ENCODE data around the gene MYO7B.

Gene MYO7B

DNA sequence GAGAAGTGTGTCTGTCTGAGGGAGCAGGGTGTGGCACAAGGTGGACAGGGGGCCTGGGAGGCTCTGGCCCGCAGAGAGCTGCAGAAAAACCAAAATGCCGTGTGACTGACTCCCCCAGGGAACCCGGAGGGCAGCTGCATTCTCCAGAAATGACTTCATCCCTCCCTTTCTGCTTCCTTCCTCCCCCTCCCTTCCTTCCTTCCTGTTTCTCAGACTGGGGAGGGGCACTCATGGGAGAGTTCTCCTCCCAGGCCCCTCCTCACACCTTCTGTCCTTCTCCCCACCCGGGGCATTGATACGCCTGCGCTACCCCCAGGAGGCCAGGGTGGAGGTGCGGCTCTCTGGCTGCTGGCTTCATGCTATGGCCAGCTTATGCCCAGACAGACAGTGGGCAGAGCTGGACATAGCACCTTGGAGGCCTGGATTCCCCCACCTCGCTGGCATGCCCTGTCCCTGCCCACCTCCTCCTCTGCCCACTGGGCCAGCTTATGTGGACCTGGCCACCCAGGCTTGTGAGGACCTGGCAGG, 102.3 kb downstream of the MYO7B start:
- H3K79me2 ChIP-seq (ENCODE audit: insufficient read depth, low read length), result peaks cover 60% of the 10 kb centered on the region
- DNase-seq (peak; percentile 75), ATAC-seq (ENCODE audit: insufficient read depth, low read depth) (peak; percentile 2)
- peak overlapping the region; percentile 85 for H3K4me2 ChIP-seq (ENCODE audit: insufficient read depth, low read length)
- no peaks in the 10 kb centered on the region for H3K9me3 ChIP-seq (ENCODE audit: insufficient read depth, low read length, severe bottlenecking)
- no peaks in the 10 kb centered on the region for H3K27me3 ChIP-seq (ENCODE audit: insufficient read depth, low read length, poor library complexity)
- H3K4me1 ChIP-seq (ENCODE audit: insufficient read depth, low read length), result peaks cover 100% of the 10 kb centered on the region
- H2AFZ ChIP-seq (ENCODE audit: low read depth, low read length), result no peak overlapping the region
- H3K27ac ChIP-seq (ENCODE audit: low read length), result peak overlapping the region; percentile 97
- H3K36me3 ChIP-seq (ENCODE audit: insufficient read depth, low read length), result peaks cover 72% of the 10 kb centered on the region
- H3K4me3 ChIP-seq (ENCODE audit: low read depth in 1 of 2, low read length in 2 of 2), result peak overlapping the region in 1 of 2 experiments; percentile 61; a peak in 1 of 4 replicates
- TF ChIP-seq CTCF (IDR thresholded peaks at IDR 0.05; ENCODE audit: borderline replicate concordance, extremely low read depth, low read length, poor library complexity, severe bottlenecking), result peak; percentile 54
- TF ChIP-seq EZH2 (IDR thresholded peaks at IDR 0.05; ENCODE audit: borderline replicate concordance, low read depth, low read length, severe bottlenecking), result no peak
- peak overlapping the region; percentile 86 for H3K9ac ChIP-seq (ENCODE audit: low read depth, low read length)
- no peaks in the 10 kb centered on the region for H4K20me1 ChIP-seq (ENCODE audit: insufficient read depth, low read length)

DNA sequence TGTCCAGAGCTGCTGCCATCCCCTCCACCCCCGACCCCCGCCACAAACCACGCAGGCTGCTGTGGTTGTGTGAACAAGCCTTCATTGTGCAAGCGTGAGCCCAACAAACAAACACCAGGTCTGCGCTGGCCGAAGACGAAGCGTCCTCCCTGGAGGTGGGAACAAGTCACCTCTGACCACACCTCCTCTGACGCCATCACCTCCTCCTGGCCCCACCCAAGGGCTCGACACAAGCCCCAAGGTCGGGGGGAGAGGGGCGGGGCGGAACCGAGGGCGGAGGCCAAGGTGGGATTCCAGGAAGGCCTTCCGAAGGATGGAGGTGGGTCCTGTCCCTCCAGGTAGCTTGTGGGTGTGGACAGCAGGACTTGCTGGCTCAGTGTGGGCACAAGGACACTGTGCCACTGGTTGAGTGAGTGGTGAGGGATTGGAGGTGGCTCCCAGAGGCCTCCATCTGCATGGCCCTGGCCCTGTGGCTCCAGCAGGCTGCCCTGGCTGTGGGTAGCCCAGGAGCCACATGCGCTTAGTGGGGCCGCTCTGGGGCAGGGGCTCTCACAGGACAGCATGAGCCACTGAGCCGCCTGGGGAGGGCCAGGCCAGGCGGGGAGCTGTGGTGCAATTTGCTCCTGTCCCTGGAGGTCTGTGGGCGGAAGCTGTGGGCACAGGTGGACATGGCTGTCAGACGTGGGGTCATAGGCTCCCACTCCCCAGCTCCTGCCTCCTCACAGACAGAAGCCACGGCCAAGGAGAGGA, 103.1 kb downstream of the MYO7B start:
- H3K4me2 ChIP-seq (ENCODE audit: insufficient read depth, low read length), result peak overlapping the region; percentile 85
- peak; percentile 50 for DNase-seq
- peaks cover 72% of the 10 kb centered on the region for H3K36me3 ChIP-seq (ENCODE audit: insufficient read depth, low read length)
- peaks cover 60% of the 10 kb centered on the region for H3K79me2 ChIP-seq (ENCODE audit: insufficient read depth, low read length)
- peak overlapping the region; percentile 86 for H3K9ac ChIP-seq (ENCODE audit: low read depth, low read length)
- H3K9me3 ChIP-seq (ENCODE audit: insufficient read depth, low read length, severe bottlenecking), result no peaks in the 10 kb centered on the region
- TF ChIP-seq EZH2 (IDR thresholded peaks at IDR 0.05; ENCODE audit: borderline replicate concordance, low read depth, low read length, severe bottlenecking) (no peak), CTCF (IDR thresholded peaks at IDR 0.05; ENCODE audit: borderline replicate concordance, extremely low read depth, low read length, poor library complexity, severe bottlenecking) (no peak)
- H3K4me1 ChIP-seq (ENCODE audit: insufficient read depth, low read length), result peaks cover 99% of the 10 kb centered on the region
- no peaks in the 10 kb centered on the region for H4K20me1 ChIP-seq (ENCODE audit: insufficient read depth, low read length)
- ATAC-seq (ENCODE audit: insufficient read depth, low read depth), result no peak
- no peak overlapping the region for H2AFZ ChIP-seq (ENCODE audit: low read depth, low read length)
- peak overlapping the region; percentile 97 for H3K27ac ChIP-seq (ENCODE audit: low read length)
- H3K27me3 ChIP-seq (ENCODE audit: insufficient read depth, low read length, poor library complexity), result no peaks in the 10 kb centered on the region
- H3K4me3 ChIP-seq (ENCODE audit: low read depth in 1 of 2, low read length in 2 of 2), result peak overlapping the region in 1 of 2 experiments; percentile 61; a peak in 2 of 4 replicates

GRCh38 chr2:127639111-127639474, 103.6 kb downstream of the MYO7B start:
- Histone ChIP-seq H3K27ac (ENCODE audit: low read length) (peak overlapping the region; percentile 97), H3K27me3 (ENCODE audit: insufficient read depth, low read length, poor library complexity) (no peaks in the 10 kb centered on the region), H3K36me3 (ENCODE audit: insufficient read depth, low read length) (peaks cover 68% of the 10 kb centered on the region), H3K4me2 (ENCODE audit: insufficient read depth, low read length) (peak overlapping the region; percentile 85), H4K20me1 (ENCODE audit: insufficient read depth, low read length) (no peaks in the 10 kb centered on the region), H3K4me3 (ENCODE audit: low read depth in 1 of 2, low read length in 2 of 2) (peak overlapping the region in 1 of 2 experiments; percentile 61; a peak in 2 of 4 replicates), H3K9me3 (ENCODE audit: insufficient read depth, low read length, severe bottlenecking) (no peaks in the 10 kb centered on the region), H3K9ac (ENCODE audit: low read depth, low read length) (peak overlapping the region; percentile 86), H3K79me2 (ENCODE audit: insufficient read depth, low read length) (peaks cover 60% of the 10 kb centered on the region), H3K4me1 (ENCODE audit: insufficient read depth, low read length) (peaks cover 99% of the 10 kb centered on the region), H2AFZ (ENCODE audit: low read depth, low read length) (no peak overlapping the region)
- ATAC-seq (ENCODE audit: insufficient read depth, low read depth) (no peak), DNase-seq (peak; percentile 47)
- TF ChIP-seq EZH2 (IDR thresholded peaks at IDR 0.05; ENCODE audit: borderline replicate concordance, low read depth, low read length, severe bottlenecking) (no peak), CTCF (IDR thresholded peaks at IDR 0.05; ENCODE audit: borderline replicate concordance, extremely low read depth, low read length, poor library complexity, severe bottlenecking) (no peak)
